AG08396 (cell line): ENCODE results near the gene PEPD.

Experiments used
- DNase-seq: peaks from one replicate; pipeline ENCODE4 v3.0.0; 2012; ENCODE audit warnings: low spot score, mixed read lengths

Gene PEPD

DNA sequence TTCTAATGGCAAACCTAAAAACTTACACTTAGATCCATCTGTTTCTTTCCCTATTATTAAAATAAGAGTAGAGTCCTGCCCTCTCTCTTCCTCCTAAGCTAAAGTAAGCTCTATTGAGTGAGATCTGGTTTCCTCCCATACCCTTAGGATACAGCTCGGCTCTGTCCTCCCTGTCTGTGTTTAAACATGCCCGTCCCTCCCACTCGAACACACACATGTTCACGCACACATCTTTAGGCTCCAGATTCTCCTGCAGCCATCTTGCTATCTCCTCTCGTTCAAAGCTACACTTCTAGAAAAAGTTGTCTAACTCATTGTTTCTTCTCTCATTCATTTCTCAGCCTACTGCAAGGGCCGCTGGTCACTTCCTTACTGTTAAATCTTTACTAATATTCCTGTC is 163.2 kb downstream of the PEPD start:
- no peak for DNase-seq

- no peak for DNase-seq
These were observed 164.0 kb downstream of the PEPD start for GRCh38 chr19:33357556-33357955.

DNA sequence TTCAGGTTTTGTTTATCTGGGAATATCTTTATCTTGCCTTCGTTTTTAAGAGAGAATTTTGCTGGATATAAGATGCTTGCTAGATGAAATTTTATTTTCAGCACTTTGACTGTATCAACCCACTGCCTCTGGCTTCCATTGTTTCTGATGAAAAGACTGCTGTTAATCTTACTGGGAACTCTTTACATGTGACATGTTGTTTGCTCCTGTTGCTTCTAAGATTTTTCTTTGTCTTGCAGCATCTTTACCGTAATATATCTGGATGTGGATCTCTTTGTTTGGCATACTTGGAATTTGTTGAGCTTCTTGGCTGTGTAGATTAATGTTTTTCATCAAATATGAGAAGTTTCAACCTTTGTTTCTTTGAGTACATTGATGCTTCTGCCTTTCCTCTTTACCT is 166.1 kb downstream of the PEPD start:
- no peak for DNase-seq

DNA sequence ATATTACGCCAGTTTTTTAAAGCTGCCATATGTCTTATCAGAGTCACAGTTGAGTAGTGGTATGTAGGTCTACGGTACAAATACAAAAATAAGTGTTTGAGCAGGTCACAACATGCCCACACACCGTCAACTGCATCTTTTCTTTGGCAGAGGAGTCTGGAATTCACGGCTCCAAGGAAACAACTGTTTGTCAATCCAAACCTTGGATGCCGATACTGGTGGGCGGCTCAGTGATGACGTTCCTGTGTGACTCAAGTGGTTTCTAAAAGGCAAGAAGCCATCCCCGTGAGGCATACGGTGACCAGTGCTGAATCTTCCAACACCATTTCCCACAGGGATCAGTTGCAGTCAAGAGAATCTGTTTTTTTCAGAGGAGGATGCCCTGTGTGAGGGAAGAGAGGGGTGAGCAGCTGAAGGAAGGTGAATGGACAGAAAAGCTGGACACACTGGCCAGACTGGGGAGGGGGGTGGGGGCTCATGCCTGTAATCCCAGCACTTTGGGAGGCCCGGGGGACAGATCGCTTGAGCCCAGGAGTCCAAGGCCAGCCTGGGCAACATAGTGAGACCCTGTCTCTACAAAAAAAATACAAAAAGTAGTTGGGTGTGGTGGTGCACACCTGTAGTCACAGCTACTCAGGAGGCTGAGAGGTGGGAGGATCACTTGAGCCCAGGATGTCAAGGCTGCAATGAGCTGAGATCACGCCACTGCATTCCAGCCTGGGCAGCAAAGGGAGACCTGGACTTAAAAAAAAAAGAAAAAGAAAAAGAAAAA is 170.9 kb downstream of the PEPD start:
- peak; percentile 33 for DNase-seq

DNA sequence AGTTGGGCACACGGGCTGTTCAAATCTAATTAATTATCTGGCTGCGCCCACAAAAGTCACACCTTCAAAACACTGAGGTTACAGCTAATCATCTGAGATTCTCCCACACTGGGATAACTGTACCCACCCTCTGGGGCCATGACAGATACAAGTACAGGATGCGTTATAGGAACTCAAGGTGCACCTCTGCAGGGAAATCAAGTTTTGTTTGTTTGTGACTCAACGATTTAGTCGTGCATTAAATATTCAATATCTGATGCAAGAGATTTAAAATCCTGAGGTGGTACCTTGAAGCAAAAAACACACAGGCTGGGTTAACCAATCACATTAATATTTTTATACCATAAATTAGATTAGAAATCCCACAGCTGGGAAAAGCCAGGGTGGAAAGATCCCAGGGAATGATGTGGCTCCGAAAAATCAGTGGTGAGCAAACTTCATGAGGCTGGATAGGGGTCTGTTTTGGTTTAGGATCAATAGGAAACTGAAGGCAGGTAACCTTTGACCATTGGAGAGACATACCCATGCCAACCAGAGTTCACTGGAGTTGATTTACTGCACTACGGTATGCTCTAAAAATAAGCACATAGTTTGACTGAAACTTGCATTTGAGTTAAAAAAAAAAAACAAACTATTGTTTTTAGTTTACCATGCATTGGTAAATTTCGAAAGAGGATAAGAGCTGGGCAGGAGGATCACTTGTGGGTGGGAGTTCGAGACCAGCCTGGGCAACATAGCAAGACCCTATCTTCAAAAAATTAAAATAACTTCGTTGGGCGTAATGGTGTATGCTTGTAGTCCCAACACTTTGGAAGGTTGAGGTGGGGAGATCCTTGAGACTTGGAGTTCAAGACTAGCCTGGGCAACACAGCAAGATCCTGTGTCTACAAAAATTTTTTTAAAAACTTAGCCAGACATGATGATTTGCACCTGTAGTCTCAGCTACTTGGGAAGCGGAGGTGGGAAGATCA is 172.0 kb downstream of the PEPD start:
- DNase-seq = no peak

DNA sequence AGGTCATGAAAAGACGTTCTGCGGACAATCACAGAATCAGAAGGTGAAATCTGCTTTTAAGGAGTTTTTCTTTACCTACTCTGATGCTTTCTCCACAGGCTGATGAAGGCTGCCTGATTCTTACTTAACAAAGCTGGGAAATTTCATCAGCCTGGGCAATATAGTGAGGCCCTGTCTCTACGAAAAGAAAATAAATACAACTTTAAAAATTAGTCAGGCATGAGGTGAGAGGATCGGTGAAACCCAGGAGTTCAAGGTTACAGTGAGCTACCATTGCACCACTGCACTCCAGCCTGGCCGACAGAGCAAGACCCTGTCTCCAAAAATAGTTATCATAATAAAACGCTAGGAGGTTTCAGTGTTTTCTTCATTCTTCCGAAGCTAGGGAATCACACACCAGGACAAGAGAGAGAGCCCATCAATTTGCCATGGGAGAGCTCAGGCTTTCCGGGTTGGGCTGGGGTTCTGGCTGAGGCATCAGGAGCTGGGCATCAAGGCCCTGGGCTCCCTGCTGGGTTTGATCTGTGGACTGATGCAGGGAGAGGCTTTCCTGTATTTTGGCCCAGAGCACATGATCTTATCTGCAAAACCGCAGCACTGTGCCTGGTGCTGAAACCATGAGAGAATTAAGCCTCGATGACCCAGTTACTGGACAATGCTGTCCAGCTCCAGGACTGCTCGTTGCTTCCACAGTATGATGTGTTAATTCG is 173.1 kb downstream of the PEPD start:
- DNase-seq = no peak

GRCh38 chr19:33347300-33347699 is 174.3 kb downstream of the PEPD start:
- DNase-seq = no peak

DNA sequence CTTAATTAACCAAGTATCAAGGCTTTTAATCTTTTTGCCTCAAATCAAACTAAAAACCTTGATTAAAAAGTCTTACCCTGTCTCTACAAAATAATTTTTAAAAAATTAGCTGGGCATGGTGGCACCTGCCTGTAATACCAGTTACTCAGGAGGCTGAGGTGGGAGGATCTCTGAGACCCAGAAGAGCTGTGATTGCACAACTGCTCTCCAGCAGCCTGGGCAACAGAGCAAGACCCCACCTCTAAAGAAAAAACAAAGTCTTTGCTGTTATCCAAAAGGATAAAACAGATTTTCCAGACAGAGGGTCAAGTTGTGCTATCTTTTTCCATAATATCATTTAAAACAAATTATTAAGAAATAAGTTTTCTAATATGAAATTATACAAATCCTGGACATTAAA is 174.9 kb downstream of the PEPD start:
- no peak for DNase-seq

DNA sequence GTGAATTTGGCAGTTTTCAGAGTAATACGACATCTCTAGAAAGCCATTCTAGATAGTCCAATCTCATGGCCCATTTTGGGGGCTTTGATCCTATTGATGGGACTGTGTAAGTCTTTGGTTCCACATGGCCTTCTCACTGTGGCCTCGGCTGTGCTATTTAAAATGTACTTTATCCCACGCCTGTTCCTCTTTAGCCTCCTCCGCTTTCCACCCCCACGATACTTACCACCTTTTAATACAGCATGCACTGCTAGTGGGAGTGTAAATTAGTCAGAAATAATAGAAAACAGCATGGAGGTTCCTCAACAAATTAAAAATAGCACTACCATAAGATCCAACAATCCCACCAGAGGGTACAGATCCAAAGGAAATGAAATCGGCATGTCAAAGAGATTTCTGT is 176.4 kb downstream of the PEPD start:
- no peak for DNase-seq

- DNase-seq = no peak
These were observed 177.0 kb downstream of the PEPD start for GRCh38 chr19:33344573-33344925.

- no peak for DNase-seq
These were observed 177.6 kb downstream of the PEPD start for GRCh38 chr19:33343859-33344572.

DNA sequence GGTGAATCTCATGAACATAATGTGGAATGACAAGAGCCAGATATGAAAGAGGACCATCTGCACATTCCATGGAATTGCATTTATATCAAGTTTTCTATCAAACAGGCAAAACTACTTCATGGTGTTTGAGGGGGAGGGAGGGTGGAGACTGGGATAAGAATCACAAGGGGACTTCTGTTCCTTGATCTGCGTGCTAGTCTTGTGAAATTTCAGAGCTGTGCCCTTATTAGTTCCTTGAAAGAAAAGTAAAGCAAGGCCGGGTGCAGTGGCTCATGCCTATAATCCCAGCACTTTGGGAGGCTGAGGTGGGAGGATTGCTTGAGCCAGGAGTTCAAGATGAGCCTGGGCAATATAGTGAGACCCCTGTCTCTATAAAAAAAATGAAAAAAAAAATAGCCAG is 178.3 kb downstream of the PEPD start:
- no peak for DNase-seq

GRCh38 chr19:33340991-33341390 is 180.6 kb downstream of the PEPD start:
- DNase-seq = no peak

DNA sequence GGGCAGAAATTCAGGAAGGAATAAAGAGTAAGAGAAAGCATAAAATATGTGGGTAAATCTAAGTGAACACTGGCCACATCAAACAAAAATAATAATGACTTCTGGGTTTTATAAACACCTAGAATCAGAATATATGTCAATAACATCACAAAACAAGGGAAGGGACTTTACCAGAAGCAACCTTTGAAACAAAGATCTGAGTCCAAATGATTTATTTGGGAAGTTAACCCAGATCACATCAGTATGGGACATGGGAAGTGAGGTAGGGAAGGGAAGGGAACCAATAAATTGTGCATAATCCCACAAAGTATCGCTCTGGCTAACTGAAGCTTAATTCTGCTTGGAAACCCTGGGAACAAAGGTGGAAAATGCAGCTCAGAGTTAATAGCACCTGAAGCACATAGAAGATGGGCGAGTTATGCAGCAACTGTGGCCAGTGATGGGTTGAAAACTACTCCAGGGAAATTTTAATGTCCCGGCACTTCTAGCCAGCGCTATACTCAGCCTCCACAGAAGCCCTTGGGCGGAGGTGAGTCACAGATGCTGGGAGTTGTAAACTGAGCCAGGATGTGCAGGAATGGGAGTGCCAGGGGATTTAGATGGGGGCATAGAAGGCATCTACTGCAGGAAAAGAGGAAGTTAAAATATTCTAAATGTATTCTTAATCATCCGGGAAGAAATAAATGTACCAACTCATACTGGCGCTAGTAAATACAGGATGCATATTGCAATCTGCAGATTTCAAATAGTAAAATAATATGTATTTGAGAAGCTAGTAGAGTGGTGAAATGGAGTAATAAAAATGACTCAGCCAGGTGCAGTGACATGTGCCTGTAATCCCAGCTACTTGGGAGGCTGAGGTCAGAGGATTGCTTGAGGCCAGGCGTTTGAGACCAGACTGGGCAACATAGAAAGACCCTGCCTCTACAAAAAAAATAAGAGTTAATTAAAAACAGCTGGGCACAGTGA is 182.3 kb downstream of the PEPD start:
- no peak for DNase-seq
